ENCODE data around the gene MUC4.

- TF ChIP-seq CTCF (IDR thresholded peaks at IDR 0.05; ENCODE audit: insufficient read depth, low read length) (no peak), POLR2AphosphoS5 (IDR thresholded peaks at IDR 0.05; ENCODE audit: low read depth) (no peak)
Measured at GRCh38 chr3:195735036-195735695, 76.6 kb downstream of the MUC4 start.
